ENCODE measurements around the gene REXO4.

GRCh38 chr9:133393399-133393798 lies 24.4 kb downstream of the REXO4 start:
- no peak for TF ChIP-seq CTCF (IDR thresholded peaks at IDR 0.05)
- no peak for TF ChIP-seq POLR2A (IDR thresholded peaks at IDR 0.05)

Measured in adrenal gland (tissue), 5 donors.